Placental epithelial cell (primary cell): ENCODE data around the gene SPINDOC. TPM values are rescaled to one million over a fixed set of nuclear protein-coding genes. Genes with fewer than 3 reads are reported as not detected.

Experiments
- small RNA-seq: library from RNA; depleted of rRNA; stranded (forward); fragments of <200 nt; gene quantifications from one replicate; pipeline ENCODE3, GENCODE V24; 2012
- total RNA-seq: library from RNA; depleted of rRNA; stranded (reverse); fragments of >200 nt; gene quantifications from 2 replicates; pipeline ENCODE4 v1.2.3, GENCODE V29; 2012

The SPINDOC gene, protein sequence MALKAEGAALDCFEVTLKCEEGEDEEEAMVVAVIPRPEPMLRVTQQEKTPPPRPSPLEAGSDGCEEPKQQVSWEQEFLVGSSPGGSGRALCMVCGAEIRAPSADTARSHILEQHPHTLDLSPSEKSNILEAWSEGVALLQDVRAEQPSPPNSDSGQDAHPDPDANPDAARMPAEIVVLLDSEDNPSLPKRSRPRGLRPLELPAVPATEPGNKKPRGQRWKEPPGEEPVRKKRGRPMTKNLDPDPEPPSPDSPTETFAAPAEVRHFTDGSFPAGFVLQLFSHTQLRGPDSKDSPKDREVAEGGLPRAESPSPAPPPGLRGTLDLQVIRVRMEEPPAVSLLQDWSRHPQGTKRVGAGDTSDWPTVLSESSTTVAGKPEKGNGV
- 16.6 and 27.9 TPM in 2 replicates for total RNA-seq

GRCh38 chr11:63813035-63813562, at the start of gene SPINDOC:
Gene SPINDOC, plus strand, starts transcription at chr11:63813456. Its CDS starts 231 bp downstream, at chr11:63813687.

GRCh38 chr11:63768237-63769041, 44.8 kb upstream of the SPINDOC start, which contains the start of gene ZFTA:
Gene ZFTA, minus strand, starts transcription at chr11:63768775. Its CDS starts 153 bp downstream, at chr11:63768622.

DNA sequence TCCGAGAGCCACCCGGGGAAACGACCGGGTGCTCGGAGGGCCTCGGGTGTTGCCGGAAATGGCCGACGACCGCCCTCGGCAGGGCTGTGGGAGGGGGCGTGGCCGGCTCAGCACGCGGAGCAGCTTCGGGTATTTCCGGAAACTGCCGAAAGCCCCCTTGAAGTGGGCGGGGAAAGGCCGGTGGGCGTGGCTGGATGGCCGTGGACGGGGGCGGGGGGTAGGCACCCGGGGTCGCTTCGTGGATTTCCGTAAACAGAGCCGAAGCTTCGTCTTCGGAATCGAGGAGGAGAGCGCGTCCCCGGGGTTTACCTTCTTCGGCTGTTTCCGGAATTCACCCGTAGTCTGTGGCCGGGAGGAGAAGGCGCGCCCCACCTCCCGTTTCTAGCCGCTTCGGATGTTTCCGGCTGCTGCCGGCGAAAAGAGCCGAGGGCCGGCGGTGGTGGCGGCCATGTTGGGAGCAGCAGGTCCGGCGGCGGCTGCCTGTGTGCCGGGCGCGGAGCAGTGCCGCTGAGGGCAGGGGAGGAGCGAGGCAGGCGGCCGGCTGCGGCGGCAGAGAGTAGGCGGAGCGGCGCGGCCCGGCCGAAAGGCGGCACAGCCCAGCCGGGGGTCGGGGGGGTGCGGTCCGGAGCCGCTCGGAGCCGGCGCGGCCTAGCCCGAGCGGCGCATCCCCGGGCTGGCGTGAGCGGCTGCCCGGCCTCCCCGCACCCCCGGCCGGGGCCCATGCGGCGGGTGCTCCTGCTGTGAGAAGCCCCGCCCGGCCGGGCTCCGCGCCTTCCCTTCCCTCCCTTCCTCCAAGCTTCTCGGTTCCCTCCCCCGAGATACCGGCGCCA, 25.6 kb downstream of the SPINDOC start, which contains the start of gene MARK2:
MARK2 (plus strand) TSS at position 433 of the 830 bp plus-strand sequence; CDS start at position 830, 397 bp downstream.

Small RNA genes lying within 50 kb of the gene (small RNA-seq; reads per million reads assigned to genes)
- gene AP006289.1 (not detected), gene RN7SL596P (not detected)

Other genes starting within 250 kb of the SPINDOC start
- 8.6 and 18.3 TPM in 2 replicates for gene PLAAT3, start 199.0 kb upstream of the SPINDOC start, total RNA-seq
- gene ATL3, start 142.1 kb upstream of the SPINDOC start, total RNA-seq: 90.3 and 134 TPM in 2 replicates
- 37.3 and 42.4 TPM in 2 replicates for gene RTN3, start 132.0 kb upstream of the SPINDOC start, total RNA-seq
- 25.2 and 27.9 TPM in 2 replicates for gene ZFTA, start 44.7 kb upstream of the SPINDOC start, total RNA-seq
- 31.4 and 37.7 TPM in 2 replicates for gene MARK2, start 25.7 kb downstream of the SPINDOC start, total RNA-seq
- 2.9 and 4.3 TPM in 2 replicates for gene RCOR2, start 103.7 kb downstream of the SPINDOC start, total RNA-seq
- gene NAA40, start 125.5 kb downstream of the SPINDOC start, total RNA-seq: 12.1 and 13.7 TPM in 2 replicates
- gene COX8A, start 161.2 kb downstream of the SPINDOC start, total RNA-seq: 284 and 546 TPM in 2 replicates
- gene OTUB1, start 173.0 kb downstream of the SPINDOC start, total RNA-seq: 33.8 and 51.9 TPM in 2 replicates
- not detected in 2 replicates for gene FLRT1, start 222.5 kb downstream of the SPINDOC start, total RNA-seq